VCaP (cell line): ENCODE measurements around the gene BRSK1.
"Not testable (repeated sequence)": the region's sequence is repeated elsewhere in the genome, so short reads cannot be mapped to it uniquely, and the experiment has no call there.

Experiments used
- H3K27ac ChIP-seq: fragments of 450-650 bp; 2 replicates; pipeline ENCODE4 v1.5.1; 2017
- TF ChIP-seq, protein P1 (sequence below): fragments of 450-650 bp; conservative IDR thresholded peaks from 2 replicates; pipeline ENCODE4 v1.5.1; 2017; ENCODE audit warnings: mild to moderate bottlenecking, moderate library complexity

Gene BRSK1

DNA sequence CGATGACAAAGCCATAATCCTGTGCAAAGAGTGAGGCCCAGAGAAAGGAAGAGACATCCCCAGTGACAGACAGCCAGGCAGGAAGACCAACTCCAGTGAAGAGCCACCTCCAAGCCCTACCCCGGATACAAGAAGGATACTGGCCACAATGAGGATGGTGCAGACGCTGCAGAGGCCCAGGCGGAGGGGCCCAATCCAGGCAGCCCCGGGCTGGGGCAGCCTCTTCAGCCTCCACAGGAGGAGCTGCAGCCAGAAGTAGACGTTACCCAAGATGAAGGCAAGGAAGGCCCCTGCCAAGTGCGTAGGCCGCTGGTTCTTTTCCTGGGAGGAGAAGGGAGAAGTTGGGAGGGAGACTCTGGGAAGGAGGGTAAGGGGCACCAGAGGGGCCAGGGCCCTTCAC lies 32.8 kb downstream of the BRSK1 start:
- TF ChIP-seq, protein P1, sequence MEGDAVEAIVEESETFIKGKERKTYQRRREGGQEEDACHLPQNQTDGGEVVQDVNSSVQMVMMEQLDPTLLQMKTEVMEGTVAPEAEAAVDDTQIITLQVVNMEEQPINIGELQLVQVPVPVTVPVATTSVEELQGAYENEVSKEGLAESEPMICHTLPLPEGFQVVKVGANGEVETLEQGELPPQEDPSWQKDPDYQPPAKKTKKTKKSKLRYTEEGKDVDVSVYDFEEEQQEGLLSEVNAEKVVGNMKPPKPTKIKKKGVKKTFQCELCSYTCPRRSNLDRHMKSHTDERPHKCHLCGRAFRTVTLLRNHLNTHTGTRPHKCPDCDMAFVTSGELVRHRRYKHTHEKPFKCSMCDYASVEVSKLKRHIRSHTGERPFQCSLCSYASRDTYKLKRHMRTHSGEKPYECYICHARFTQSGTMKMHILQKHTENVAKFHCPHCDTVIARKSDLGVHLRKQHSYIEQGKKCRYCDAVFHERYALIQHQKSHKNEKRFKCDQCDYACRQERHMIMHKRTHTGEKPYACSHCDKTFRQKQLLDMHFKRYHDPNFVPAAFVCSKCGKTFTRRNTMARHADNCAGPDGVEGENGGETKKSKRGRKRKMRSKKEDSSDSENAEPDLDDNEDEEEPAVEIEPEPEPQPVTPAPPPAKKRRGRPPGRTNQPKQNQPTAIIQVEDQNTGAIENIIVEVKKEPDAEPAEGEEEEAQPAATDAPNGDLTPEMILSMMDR = no peak
- H3K27ac ChIP-seq = no peak overlapping the region

DNA sequence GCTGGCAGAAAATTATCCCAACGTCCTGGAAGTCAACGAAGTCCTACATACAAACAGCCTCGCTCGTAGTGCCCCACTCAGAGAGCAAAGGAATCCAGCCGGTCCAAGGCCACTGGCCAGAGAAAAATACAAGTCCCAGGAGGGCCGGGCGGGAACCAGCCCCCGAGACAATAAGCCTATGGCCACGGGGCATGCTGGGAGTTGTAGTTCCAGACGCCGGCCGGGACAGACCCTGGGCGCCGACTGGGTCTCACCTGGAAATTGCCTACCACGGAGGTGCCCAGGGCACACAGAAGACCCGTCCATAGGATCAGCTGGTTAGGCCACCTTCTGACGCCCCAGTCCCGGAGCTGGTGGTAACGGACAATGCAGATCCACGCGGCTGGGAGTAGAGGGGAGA lies 36.0 kb downstream of the BRSK1 start:
- TF ChIP-seq, protein P1 = no peak
- no peak overlapping the region for H3K27ac ChIP-seq

DNA sequence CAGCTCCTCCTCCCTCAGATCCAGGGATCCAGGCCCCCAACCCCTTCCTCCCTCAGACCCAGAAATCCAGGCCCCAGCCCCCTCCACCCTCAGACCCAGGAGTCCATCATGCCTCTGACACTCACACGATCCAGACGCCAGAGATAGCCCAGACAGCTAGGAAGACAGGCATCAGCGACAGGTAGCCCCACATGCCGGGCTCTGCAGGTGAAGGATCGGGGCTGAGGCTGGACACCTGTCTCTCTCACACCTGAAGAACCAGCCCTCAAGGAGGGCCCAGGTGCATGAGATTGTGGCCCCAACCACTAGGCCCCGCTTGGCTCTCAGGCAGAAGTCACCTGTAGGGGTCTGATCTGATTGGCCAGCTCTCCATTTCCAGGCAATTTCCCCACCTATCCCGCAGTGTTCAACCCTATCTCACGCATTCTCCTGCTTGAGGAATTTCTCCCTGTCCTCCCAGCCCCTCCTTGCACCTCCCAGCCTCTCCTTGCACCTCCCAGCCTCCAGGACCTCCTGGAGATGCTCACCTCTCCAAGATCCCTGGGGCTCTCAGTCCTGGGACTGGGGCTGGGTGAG lies 37.1 kb downstream of the BRSK1 start:
- no peak overlapping the region for H3K27ac ChIP-seq
- TF ChIP-seq, protein P1 = no peak

DNA sequence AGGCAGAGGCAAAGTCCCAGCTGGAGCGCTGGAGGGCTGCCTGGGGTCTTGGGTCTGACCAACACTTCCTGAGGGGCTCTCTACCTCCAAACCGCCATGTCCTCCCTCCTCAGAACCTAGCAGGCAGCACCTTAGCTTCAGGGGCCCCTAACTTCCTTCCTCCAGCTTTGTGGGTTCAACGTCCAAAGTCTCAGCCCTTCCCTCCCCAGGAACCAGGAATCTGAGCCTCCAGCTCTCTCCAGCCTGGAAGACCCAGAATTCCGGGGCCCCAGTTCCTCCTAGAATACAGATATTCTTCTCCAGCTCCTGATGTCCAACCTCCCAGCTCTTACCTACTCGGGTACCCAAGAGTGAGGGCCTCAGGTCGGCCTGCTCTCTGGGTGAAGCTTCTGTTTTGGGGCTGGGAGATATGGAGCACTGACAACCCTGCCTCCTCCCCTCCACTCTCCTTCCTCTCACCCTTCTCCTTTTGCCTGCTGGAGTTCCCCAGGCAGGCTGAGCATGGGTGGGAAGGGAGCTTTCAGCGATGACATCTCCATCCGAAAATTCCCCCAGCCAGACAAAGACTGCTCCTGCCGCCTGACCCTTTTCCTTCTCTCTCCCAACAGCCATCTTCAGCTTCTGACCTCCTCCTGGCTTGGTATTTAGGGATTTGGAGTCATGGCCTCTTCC lies 37.8 kb downstream of the BRSK1 start:
- TF ChIP-seq, protein P1 = no peak
- no peak overlapping the region for H3K27ac ChIP-seq

DNA sequence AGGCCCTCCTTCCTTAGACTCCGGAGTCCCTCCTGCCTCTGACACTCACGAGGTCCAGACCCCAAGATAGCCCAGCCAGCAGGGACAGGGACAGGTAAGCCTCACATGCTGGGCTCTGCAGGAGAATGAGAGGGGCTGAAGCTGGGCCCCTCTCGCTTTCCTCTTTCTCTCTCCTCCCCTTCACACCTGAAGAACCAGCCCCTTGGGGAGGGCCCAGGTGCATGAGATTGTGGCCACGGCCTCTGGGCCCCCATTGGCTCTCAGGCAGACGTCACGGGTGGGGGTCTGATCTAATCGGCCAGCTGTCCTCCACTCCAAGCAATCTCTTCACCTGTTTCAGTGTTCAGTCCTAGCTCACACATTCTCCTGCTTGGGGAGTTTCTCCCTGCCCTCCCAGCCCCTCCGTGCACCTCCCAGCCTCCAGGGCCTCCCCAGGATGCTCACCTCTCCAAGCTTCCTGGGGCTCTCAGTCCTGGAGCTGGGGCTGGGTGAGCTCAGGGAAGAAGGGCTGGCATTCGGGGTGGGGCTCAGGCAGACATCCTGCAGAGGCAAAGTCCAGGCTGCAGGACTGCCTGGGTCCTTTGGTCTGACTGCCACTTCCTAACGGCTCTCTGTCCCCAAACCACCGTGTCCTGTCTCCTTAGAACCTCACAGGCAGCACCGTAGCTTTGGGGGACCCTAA lies 38.5 kb downstream of the BRSK1 start:
- H3K27ac ChIP-seq = no peak overlapping the region
- TF ChIP-seq, protein P1 = no peak

DNA sequence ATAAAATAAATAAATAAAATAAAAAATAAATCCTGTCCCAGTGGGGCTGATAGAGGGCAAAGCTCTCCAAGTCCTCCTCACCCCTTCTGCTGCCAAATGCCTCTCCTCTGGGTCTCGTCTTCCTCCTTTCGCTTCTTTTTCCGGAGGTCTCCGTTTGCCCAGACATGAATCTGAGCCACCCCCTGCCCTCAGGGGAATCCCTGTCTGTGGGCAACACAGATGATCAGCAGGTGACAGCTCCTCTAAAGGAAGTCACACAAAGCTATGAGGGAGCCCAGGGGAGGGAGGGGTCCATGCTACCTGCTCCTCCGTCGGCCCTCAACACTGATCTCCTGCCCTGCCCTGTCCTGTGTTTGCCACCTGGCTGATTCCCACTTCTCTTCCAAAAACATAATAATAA lies 40.9 kb downstream of the BRSK1 start:
- no peak overlapping the region for H3K27ac ChIP-seq
- TF ChIP-seq, protein P1 = no peak

DNA sequence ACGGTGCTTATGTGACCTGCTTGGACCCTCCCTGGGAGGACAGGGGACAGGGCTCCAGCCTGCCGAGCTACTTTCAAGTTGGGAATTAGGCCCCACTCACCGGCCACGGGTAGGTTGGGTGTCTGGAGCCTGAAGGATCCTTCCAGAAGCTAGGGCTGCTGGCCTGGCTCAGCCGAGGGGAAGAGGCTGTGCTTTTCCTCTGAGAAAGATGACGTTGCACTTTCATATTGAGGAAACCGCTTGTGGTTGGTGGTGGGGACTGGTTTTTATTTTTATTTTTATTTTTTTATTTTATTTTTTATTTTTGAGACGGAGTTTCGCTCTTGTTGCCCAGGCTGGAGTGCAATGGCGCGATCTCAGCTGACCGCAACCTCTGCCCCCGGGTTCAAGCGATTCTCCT lies 41.4 kb downstream of the BRSK1 start, which contains the start of gene TMEM150B:
TMEM150B (minus strand) TSS at position 170 of the 400 bp plus-strand sequence. CDS start 4,305 bp downstream, outside the sequence.
- no peak within 1 kb of the TSS for H3K27ac ChIP-seq
- TF ChIP-seq, protein P1 = no peak

DNA sequence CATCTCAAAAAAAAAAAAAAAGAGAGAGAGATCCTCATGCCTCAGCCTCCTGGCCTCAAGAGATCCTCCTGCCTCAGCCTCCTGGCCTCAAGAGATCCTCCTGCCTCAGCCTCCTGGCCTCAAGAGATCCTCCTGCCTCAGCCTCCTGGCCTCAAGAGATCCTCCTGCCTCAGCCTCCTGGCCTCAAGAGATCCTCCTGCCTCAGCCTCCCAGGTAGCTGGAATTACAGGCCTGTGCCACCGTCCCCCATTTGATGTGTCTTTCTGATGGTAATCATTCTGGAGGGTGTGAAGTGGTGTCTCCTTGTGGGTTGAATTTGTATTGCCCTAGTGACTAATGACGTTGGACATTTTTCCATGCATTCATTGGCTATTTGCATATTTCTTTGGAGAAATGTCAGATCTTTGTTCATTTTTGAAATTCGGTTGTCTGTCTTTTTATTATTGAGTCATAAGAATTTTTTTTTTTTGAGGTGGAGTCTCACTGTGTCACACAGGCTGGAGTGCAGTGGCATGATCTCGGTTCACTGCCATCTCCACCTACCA lies 45.0 kb downstream of the BRSK1 start:
- H3K27ac ChIP-seq = not testable (repeated sequence)

DNA sequence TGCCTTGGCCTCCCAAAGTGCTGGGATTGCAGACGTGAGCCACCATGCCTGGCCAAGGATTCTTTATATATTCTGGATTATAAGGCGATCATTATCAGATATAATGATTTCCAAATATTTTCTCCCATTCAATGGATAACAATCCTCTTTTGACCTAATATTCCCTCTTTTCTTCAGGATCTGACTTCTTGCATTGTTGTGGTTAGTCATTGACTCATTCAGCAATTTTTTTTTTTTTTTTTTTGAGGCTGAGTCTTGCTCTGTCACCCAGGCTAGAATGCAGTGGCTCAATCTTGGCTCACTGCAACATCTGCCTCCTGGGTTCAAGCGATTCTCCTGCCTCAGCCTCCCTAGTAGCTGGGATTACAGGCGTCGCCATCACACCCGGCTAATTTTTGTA lies 46.0 kb downstream of the BRSK1 start:
- not testable (repeated sequence) for H3K27ac ChIP-seq
